GM12864 (cell line): ENCODE measurements around the gene SOHLH2.

ENCODE experiments used
- DNase-seq: peaks from one replicate; pipeline ENCODE4 v3.0.0-alpha.2; 2011; ENCODE audit warnings: low read depth
- H3K4me3 ChIP-seq: 2 replicates; pipeline ENCODE4 v1.5.1; 2011; ENCODE audit warnings: mild to moderate bottlenecking, low read depth, low read length, control low read depth
- CTCF ChIP-seq: IDR thresholded peaks from 2 replicates; pipeline ENCODE4 v1.5.1; 2011; ENCODE audit warnings: low read depth, mild to moderate bottlenecking, moderate library complexity, low read length, control low read depth, inconsistent platforms; ENCODE audit errors: missing control alignments

Gene SOHLH2

GRCh38 chr13:36130193-36130551 is 84.2 kb downstream of the SOHLH2 start:
- H3K4me3 ChIP-seq, result no peak overlapping the region
- no peak for DNase-seq
- no peak for TF ChIP-seq CTCF

- no peak for DNase-seq
- no peak for TF ChIP-seq CTCF
- no peak overlapping the region for H3K4me3 ChIP-seq
Measured at GRCh38 chr13:36129539-36129938, 84.8 kb downstream of the SOHLH2 start.

- TF ChIP-seq CTCF, result no peak
- no peak for DNase-seq
- no peak overlapping the region for H3K4me3 ChIP-seq
Measured at GRCh38 chr13:36126491-36126890, 87.9 kb downstream of the SOHLH2 start.

- H3K4me3 ChIP-seq, result no peak overlapping the region
- DNase-seq, result no peak
- TF ChIP-seq CTCF, result no peak
Measured at GRCh38 chr13:36125841-36126240, 88.5 kb downstream of the SOHLH2 start.

GRCh38 chr13:36124236-36124822 is 90.0 kb downstream of the SOHLH2 start:
- H3K4me3 ChIP-seq, result no peak overlapping the region
- no peak for DNase-seq
- TF ChIP-seq CTCF, result no peak
